GM12875 (cell line): ENCODE results near the gene CDYL2.

Experiments used
- H3K4me3 ChIP-seq: one replicate; pipeline ENCODE4 v1.5.1; 2011; ENCODE audit warnings: low read depth, low read length, control low read depth
- CTCF ChIP-seq: IDR thresholded peaks from 2 replicates; pipeline ENCODE4 v1.5.1; 2011; ENCODE audit warnings: low read depth, mild to moderate bottlenecking, control low read depth, inconsistent platforms, low read length, moderate library complexity, borderline replicate concordance; ENCODE audit not compliant: insufficient read depth

The CDYL2 gene

GRCh38 chr16:80725566-80726162, 78.7 kb downstream of the CDYL2 start:
- H3K4me3 ChIP-seq = no peak overlapping the region
- no peak for TF ChIP-seq CTCF

- TF ChIP-seq CTCF = no peak
Measured at GRCh38 chr16:80723981-80724380, 80.4 kb downstream of the CDYL2 start.

GRCh38 chr16:80723091-80723490, 81.3 kb downstream of the CDYL2 start:
- no peak for TF ChIP-seq CTCF
- H3K4me3 ChIP-seq = no peak overlapping the region

More at GRCh38 chr16:80723981-80724380, 80.4 kb downstream of the CDYL2 start:
- no peak overlapping the region for H3K4me3 ChIP-seq

GRCh38 chr16:80720804-80721371, 83.5 kb downstream of the CDYL2 start:
- no peak for TF ChIP-seq CTCF
- no peak overlapping the region for H3K4me3 ChIP-seq

GRCh38 chr16:80719573-80719972, 84.8 kb downstream of the CDYL2 start:
- H3K4me3 ChIP-seq = no peak overlapping the region

GRCh38 chr16:80718480-80719220, 85.7 kb downstream of the CDYL2 start:
- no peak overlapping the region for H3K4me3 ChIP-seq
- no peak for TF ChIP-seq CTCF

More at GRCh38 chr16:80719573-80719972, 84.8 kb downstream of the CDYL2 start:
- TF ChIP-seq CTCF = no peak
